PC-3 (cell line): Measurements from ENCODE around the gene DIS3L2. TPM values are rescaled to one million over a fixed set of nuclear protein-coding genes. Genes with fewer than 3 reads are reported as not detected.
"Not testable (repeated sequence)": the region's sequence is repeated elsewhere in the genome, so short reads cannot be mapped to it uniquely, and the experiment has no call there.

Source experiments
- ATAC-seq: fragments of 200-7000 bp; cut with Tn5 transposase; 2 replicates; pipeline ENCODE4 v1.9.1; 2020; ENCODE audit warnings: mild to moderate bottlenecking, moderate library complexity
- BruUV-seq: library from RNA; stranded (reverse); fragments of 400-500 nt; replicated peaks from 2 replicates; lab custom pipeline; 2021; lab: Mats Ljungman, UMichigan
- CTCF ChIA-PET: fragments of 300-600 bp; sonication (Branson Sonifier 250); formaldehyde crosslinking; loops from one replicate; lab custom pipeline; 2022; ENCODE audit warnings: antibody characterized with exemption; lab: Charles Lee
- POLR2A ChIA-PET: fragments of 300-600 bp; sonication (Branson Sonifier 250); formaldehyde crosslinking; loops from one replicate; lab custom pipeline; 2022; ENCODE audit warnings: antibody characterized with exemption; ENCODE audit not compliant: unreplicated experiment; lab: Charles Lee
- DNase-seq: peaks from one replicate; pipeline ENCODE4 v3.0.0-alpha.2; 2015
- H2AFZ ChIP-seq: fragments of 300-600 bp; sonication (generic); 2 replicates; pipeline ENCODE4 v1.6.0; 2016; ENCODE audit warnings: antibody characterized with exemption, low read length
- H3F3A ChIP-seq: fragments of 300-600 bp; sonication (generic); one replicate; pipeline ENCODE4 v1.6.0; 2017; ENCODE audit warnings: antibody characterized with exemption, low read length, control low read depth, mild to moderate bottlenecking; ENCODE audit not compliant: unreplicated experiment
- H3K27ac ChIP-seq: fragments of 300-600 bp; sonication (generic); 2 replicates; pipeline ENCODE4 v1.5.1; 2016; ENCODE audit warnings: mild to moderate bottlenecking, low read length
- H3K27me3 ChIP-seq: fragments of 300-600 bp; sonication (generic); 2 replicates; pipeline ENCODE4 v1.6.1; 2016; ENCODE audit warnings: low read length, mixed read lengths
- H3K36me3 ChIP-seq: fragments of 300-600 bp; sonication (generic); 2 replicates; pipeline ENCODE4 v1.6.1; 2016; ENCODE audit warnings: low read depth, mixed run types, low read length, mixed read lengths
- H3K4me1 ChIP-seq: fragments of 300-600 bp; sonication (generic); 2 replicates; pipeline ENCODE4 v1.5.1; 2016; ENCODE audit warnings: low read length; ENCODE audit not compliant: insufficient read depth
- H3K4me2 ChIP-seq: fragments of 300-600 bp; sonication (generic); 2 replicates; pipeline ENCODE4 v1.6.0; 2016; ENCODE audit warnings: low read length
- H3K4me3 ChIP-seq: fragments of 300-600 bp; sonication (generic); 2 replicates; pipeline ENCODE4 v1.5.1; 2016; ENCODE audit warnings: mild to moderate bottlenecking, low read length, mixed read lengths
- H3K79me2 ChIP-seq: fragments of 300-600 bp; sonication (generic); 2 replicates; pipeline ENCODE4 v1.6.1; 2017; ENCODE audit warnings: low read length, mixed read lengths
- H3K9ac ChIP-seq: fragments of 300-600 bp; sonication (generic); 2 replicates; pipeline ENCODE4 v1.6.0; 2016; ENCODE audit warnings: mild to moderate bottlenecking, low read length
- H3K9me2 ChIP-seq: fragments of 300-600 bp; sonication (generic); replicated peaks from 2 replicates; pipeline ENCODE4 v1.6.1; 2016; ENCODE audit warnings: mixed run types, low read length, mixed read lengths
- H3K9me3 ChIP-seq: fragments of 300-600 bp; sonication (generic); 2 replicates; pipeline ENCODE4 v1.6.1; 2016; ENCODE audit warnings: low read length, mixed read lengths
- H4K20me1 ChIP-seq: fragments of 300-600 bp; sonication (generic); 2 replicates; pipeline ENCODE4 v1.6.1; 2016; ENCODE audit warnings: low read length, mixed read lengths
- EZH2 ChIP-seq: fragments of 300-600 bp; sonication (generic); IDR thresholded peaks from one replicate; pipeline ENCODE4 v1.6.1; 2017; ENCODE audit warnings: antibody characterized with exemption, mild to moderate bottlenecking, low read length; ENCODE audit not compliant: unreplicated experiment
- EZH2phosphoT487 ChIP-seq: fragments of 300-600 bp; sonication (generic); IDR thresholded peaks from 2 replicates; pipeline ENCODE4 v1.6.1; 2018; ENCODE audit warnings: mild to moderate bottlenecking, antibody characterized with exemption, low read length, borderline replicate concordance
- intact Hi-C: fragments of 100-400 bp; cut with micrococcal nuclease; formaldehyde crosslinking; loops from 2 replicates; pipeline ENCODE4 v1.9.0; 2023
- total RNA-seq: library from RNA; depleted of rRNA; stranded (reverse); fragments of >200 nt; gene quantifications from 2 replicates; pipeline ENCODE4 v1.2.3, GENCODE V29; 2014
- TF ChIP-seq, protein P1 (sequence below): fragments of 300-600 bp; sonication (generic); conservative IDR thresholded peaks from 2 replicates; pipeline ENCODE4 v1.5.1; 2017; ENCODE audit warnings: antibody characterized with exemption, low read depth, mild to moderate bottlenecking, low read length

DIS3L2 gene
- total RNA-seq, 1 experiment from 2014 or later, result 22.8 TPM

DNA sequence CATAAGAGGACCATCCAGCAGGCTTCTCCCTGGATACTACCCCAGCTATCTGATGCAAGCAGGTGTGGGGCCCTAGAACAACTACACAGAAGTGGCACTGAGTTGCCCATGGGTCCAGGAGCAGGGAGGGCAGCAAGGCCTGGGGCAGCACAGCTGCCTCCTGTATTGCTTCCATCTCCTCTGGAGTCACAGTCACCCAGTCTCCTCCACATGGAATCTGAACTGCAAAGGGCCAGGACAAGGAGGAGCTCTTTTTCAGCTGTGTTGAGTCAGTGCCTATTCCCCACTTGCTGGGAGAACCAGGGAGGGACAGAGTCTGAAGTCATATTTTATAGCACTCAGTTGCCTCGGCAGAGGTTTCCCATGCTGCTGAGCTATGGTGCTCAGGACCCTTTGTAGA is 349.2 kb downstream of the DIS3L2 start:
- Histone ChIP-seq H3K27me3 (no peaks in the 10 kb centered on the region), H3F3A (no peaks in the 10 kb centered on the region), H4K20me1 (no peaks in the 10 kb centered on the region), H3K4me2 (no peak overlapping the region), H3K4me3 (no peak overlapping the region), H3K9ac (no peak overlapping the region), H3K4me1 (no peaks in the 10 kb centered on the region), H3K36me3 (no peaks in the 10 kb centered on the region), H3K9me2 (no peaks in the 10 kb centered on the region), H3K27ac (no peak overlapping the region), H3K9me3 (no peaks in the 10 kb centered on the region), H2AFZ (no peak overlapping the region), H3K79me2 (no peaks in the 10 kb centered on the region)
- TF ChIP-seq, protein P1, sequence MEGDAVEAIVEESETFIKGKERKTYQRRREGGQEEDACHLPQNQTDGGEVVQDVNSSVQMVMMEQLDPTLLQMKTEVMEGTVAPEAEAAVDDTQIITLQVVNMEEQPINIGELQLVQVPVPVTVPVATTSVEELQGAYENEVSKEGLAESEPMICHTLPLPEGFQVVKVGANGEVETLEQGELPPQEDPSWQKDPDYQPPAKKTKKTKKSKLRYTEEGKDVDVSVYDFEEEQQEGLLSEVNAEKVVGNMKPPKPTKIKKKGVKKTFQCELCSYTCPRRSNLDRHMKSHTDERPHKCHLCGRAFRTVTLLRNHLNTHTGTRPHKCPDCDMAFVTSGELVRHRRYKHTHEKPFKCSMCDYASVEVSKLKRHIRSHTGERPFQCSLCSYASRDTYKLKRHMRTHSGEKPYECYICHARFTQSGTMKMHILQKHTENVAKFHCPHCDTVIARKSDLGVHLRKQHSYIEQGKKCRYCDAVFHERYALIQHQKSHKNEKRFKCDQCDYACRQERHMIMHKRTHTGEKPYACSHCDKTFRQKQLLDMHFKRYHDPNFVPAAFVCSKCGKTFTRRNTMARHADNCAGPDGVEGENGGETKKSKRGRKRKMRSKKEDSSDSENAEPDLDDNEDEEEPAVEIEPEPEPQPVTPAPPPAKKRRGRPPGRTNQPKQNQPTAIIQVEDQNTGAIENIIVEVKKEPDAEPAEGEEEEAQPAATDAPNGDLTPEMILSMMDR, result no peak
- TF ChIP-seq EZH2, result no peak
- no peak for TF ChIP-seq EZH2phosphoT487
- CTCF ChIA-PET, result no interaction called here
- intact Hi-C loops, result no loop called here
- ATAC-seq (no peak), DNase-seq (no peak)
- BruUV-seq, result no TSS peak
- POLR2A ChIA-PET, result no interaction called here

GRCh38 chr2:232313645-232314044 is 352.1 kb downstream of the DIS3L2 start:
- BruUV-seq, H3K9me3 ChIP-seq, H3K4me1 ChIP-seq, H4K20me1 ChIP-seq, H3K4me3 ChIP-seq, H3F3A ChIP-seq, H3K4me2 ChIP-seq, H3K27me3 ChIP-seq, H3K79me2 ChIP-seq, DNase-seq, H3K27ac ChIP-seq, ATAC-seq, H3K9me2 ChIP-seq, intact Hi-C loops, H2AFZ ChIP-seq, H3K9ac ChIP-seq, H3K36me3 ChIP-seq, CTCF ChIA-PET, POLR2A ChIA-PET: not testable (repeated sequence)

GRCh38 chr2:232315049-232315922 is 353.8 kb downstream of the DIS3L2 start:
- Histone ChIP-seq H3K9ac (no peak overlapping the region), H4K20me1 (no peaks in the 10 kb centered on the region), H3K4me1 (no peaks in the 10 kb centered on the region), H3K27ac (no peak overlapping the region), H3K9me3 (no peaks in the 10 kb centered on the region), H3K27me3 (no peaks in the 10 kb centered on the region), H3K4me3 (no peak overlapping the region), H2AFZ (no peak overlapping the region), H3F3A (no peaks in the 10 kb centered on the region), H3K4me2 (no peak overlapping the region), H3K36me3 (no peaks in the 10 kb centered on the region), H3K9me2 (no peaks in the 10 kb centered on the region), H3K79me2 (no peaks in the 10 kb centered on the region)
- ATAC-seq, result no peak
- no TSS peak for BruUV-seq
- TF ChIP-seq EZH2 (no peak), EZH2phosphoT487 (no peak)
- TF ChIP-seq, protein P1, result no peak
- intact Hi-C loops, result no loop called here
- ChIA-PET POLR2A (no interaction called here), CTCF (no interaction called here)
- DNase-seq, result peak; percentile 31
